GM19455 (cell line): ENCODE data around the gene WDR7.

Experiments
- ATAC-seq: cut with Tn5 transposase; IDR thresholded peaks from one replicate; pipeline ENCODE4 v1.9.1; 2021; ENCODE audit not compliant: unreplicated experiment

Gene WDR7

DNA sequence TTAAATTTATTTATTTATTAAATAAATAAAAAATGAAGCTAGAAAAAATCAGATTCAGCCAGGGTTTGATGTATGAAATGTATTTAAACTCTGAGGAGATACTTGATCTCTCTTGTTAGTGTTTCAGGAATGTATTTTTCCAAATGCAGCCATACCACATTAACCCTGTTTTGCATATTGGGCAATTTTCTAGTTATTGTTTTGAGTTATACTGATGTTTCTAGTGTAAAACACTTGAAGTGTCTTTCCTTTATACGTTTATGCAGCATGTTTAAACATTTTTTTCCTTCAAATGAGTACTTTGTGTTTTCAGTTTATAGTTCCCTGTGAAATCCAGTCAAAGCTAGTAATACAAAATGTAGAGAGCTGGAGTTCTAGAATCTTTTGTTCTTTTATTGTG lies 69.9 kb downstream of the WDR7 start:
- ATAC-seq, result no peak

DNA sequence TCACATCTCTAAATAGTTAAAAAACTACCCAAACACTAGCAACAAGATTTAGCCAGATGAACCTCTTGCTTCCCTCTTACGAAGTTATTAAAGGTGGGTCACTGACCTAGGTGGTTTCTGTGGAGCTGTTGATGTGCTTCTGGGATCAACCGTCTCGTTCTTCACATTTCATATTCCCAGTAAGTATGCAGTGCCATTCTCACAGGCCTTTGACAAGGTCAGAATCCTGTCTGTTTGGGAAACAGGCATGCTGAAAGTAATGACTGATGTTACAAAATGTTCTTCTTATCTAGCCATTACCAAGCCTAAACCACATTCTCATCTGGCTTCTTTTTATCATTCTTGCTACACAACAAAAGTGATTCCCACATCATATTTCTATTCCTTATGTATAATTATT lies 70.3 kb downstream of the WDR7 start:
- ATAC-seq, result no peak

DNA sequence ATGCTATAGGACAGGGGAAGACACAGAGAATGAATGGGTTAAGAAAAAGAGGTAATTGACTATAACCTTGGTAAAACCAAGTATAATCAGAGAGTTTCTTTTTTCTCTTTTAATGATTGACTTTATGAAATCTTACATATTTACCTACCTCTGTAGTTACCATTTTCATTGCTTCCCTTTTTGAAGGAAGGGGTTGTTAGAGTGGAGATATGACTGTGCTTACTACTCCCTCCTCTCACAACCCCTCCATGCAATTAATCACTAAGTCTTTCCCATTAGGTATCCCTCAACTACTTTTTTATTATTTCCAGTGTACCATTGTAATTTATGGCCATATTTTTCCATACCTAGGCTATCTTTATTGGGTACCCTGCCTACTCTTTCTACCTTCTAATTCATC lies 71.4 kb downstream of the WDR7 start:
- ATAC-seq, result no peak

DNA sequence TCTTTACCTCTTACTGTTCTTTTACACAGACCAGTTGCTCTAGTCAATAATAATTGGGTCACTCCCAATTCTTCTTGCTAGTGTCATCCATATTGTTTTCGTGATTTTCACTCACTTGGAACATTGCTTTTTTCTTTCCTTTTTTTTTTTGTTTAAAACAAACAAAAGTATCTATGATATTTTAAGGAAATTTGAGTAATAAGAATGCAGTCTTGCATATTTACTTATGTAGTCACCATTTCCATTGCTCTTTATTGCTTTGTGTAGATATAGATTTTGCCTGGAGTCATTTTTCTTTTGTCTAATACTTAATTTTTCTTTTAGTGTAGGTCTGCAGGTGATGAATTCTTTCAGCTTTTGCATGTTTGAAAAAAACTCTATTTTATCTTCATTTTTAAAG lies 71.9 kb downstream of the WDR7 start:
- no peak for ATAC-seq

DNA sequence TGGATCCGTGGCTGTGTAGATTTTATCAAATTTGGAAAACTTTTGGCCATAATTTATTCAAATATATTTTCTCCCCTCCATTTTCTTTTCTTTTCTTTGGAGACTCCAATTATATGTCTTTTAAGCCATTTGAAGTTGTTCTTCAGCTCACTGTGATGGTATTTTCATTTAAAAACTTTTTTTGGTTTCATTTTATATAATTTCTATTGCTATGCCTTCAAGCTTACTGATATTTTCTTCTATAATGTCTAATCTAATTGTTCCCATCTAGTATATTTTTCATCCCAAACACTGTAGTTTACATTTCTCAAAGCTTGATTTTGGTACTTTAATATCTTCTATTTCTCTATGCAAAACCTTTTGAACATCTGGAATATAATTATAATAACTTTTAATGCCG lies 72.5 kb downstream of the WDR7 start:
- no peak for ATAC-seq

DNA sequence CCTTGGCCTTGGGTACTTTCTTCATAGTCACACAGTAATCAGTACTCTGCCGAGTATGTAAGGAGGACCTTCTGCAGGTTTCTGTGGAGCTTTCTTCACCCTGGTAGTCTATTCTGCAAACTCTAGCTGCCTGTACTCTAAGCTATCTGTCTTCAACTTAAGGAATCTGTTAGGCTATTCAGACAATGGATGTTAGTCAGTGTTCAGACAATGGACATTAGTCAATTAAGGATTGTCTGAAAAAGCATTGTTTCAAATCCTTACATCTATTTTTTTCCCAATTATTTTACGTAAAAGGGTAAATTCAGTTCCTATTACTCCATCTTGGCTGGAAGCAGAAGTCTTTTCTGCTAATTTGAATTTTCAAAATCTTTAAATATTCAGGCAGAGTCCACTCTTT lies 75.7 kb downstream of the WDR7 start:
- ATAC-seq, result no peak

DNA sequence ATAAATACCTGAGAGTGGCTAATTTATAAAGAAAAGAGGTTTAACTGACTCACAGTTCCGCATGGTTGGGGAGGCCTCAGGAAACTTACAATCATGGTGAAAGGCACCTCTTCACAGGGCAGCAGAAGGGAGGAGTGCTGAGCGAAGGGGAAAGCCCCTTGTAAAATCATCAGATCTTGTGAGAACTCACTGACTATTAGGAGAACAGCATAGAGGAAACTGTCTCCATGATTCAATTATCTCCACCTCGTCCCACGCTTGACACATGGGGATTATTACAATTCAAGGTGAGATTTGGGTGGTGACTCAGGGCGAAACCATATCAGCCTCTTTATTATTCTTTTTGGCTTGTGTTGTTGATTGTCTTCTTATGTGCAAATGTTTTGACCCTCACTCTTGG lies 76.2 kb downstream of the WDR7 start:
- no peak for ATAC-seq

DNA sequence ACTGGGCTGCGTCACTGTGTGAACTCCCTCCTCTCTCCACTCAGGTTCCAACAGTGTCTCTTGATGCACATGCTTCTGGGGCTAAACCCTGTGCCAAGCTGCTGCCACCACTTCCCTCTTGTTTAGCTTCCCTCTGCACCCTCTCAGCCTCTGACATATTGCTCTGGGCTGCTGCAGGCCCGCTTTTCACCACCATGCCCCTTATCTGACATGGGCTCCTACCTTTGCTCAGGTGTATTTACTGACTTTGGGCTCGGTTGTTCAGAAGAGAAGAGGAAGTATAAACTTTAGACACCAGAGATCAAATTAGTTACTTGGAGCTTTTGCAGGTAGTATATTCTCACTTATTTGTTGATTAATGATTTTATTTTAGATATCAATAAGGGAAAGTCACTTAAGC lies 77.6 kb downstream of the WDR7 start:
- no peak for ATAC-seq

DNA sequence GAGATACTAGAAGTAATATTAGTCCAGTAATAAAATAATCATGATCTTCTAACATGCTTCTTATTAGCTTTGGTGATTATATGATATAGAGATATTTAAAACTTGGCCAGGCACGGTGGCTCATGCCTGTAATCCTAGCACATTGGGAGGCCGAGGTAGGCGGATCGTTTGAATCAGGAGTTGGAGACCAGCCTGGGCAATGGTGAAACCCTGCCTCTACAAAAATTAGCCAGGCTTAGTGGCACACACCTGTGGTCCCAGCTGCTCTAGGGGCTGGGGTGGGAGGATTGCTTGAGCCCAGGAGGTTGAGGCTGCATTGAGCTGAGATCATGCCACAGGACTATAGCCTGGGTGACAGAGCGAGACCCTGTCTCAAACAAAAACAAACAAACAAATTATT lies 87.0 kb downstream of the WDR7 start:
- ATAC-seq, result no peak

DNA sequence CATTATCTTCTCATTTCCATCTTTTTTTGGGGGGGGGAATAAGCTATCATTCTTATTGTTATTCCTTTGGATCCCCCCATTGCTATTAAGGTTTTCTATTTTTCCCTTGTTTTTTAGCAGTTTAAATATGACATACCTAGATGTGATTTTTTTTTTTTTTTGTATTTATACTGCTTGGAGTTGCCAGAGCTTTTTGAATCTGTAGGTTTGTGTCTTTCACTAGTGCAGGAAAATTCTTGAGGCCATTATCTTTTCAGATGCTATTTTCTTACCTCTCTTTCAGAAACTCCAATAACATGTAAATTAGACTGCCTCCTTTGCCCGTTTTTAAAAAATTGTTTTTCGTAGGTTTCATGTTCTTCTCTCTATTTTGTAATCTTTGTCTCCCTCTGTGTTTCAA lies 88.6 kb downstream of the WDR7 start:
- no peak for ATAC-seq

DNA sequence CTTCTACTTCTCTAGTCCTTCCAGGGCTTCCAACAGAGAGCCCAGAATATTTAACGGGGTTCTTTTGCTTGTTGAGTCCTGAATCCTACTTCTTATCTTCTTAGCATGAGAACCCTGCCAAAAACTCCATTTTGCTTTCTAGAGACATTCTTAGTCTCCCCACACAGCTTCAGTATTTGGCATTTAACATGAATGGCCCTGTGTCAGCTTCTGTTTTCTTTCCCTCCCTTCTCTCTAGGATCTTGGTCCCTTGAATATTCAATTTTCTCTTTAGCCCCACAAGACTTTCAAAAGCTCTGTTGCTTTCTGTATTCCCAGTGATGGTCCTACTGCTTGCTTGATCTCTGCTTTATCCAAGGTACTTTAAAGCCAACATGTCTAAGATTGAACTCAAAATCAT lies 89.5 kb downstream of the WDR7 start:
- no peak for ATAC-seq

DNA sequence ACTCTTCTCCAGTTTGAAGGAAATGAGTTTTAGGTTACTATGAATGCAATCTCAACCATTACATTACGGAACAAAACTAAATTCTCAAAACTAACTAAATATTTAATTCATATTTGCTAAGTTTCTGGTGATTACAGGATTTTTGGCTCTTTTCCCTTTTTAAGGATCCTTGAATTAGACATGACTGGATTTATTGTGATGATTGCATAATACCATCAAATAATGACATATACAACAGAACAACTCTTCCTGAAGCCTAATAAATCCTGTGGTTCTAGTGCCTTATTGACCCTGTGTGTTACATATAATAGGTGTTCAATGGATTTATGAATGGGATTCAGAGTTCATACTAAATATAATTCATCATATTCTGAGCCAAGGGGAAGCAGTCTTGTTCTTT lies 90.5 kb downstream of the WDR7 start:
- no peak for ATAC-seq

DNA sequence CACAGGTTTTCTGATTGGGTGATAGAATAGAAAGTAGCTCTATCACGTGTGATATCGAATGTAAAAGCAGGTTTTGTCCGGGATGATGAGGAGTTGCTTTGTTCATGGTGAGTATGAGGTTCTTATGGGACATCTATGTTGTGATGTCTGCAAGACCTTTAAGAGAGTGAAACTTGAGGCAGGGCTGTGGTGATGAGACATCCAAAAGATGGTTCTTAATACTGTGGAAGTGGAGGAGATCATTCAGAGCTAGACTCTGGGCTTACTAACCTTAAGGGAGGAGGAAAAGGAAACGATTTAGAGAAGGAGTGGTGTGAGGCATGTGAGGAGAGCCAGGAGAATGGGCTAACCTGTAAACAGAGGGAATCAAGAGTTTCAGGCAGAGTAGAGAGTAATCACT lies 92.0 kb downstream of the WDR7 start:
- ATAC-seq, result no peak

DNA sequence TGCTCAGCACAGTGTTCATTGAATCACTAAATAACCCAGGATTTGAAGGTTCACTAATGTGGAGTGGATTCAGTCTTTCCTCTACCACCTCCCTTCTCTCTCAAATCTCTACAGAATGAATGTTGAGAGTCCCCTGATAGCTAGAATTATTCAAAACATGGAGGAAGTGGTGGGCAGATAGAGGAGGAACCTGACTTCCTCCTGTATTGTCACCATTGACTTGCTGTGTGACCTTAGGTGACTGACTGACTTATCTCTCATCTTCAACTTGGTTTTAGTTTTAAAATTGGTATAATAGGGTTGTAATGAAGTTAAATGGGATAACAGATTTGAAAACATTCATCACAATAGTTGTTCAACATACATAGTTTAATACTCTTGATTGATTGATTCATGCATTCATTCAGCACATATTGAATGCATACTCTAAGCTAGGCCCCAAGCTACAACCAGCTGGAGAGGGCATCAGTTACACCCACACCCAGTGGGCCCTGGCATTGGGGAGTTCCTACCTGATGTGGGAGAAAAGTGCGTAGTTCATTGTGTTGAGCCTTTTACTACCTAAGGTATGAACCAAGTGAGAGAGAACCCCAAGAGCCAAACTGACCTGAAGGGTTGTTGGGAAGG lies 96.0 kb downstream of the WDR7 start:
- no peak for ATAC-seq

DNA sequence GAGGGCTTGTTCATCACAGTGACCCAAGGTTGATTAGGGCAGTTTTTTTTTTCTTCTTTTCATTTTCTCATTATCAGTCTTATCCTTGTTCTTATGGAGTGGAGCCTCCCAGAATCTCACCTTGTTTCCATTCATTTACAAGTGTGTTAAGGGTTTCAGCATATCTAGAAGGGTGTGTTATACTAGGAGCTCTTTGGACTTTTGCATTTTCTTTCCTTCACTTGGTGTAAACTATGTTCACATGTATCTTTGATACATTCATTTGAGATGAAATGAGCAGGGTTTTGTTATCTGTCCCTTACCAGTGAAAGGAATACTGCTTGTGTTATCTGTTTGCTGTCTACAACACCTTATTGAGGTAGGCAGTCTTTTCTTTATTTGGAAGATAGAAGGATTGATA lies 96.7 kb downstream of the WDR7 start:
- ATAC-seq, result no peak

DNA sequence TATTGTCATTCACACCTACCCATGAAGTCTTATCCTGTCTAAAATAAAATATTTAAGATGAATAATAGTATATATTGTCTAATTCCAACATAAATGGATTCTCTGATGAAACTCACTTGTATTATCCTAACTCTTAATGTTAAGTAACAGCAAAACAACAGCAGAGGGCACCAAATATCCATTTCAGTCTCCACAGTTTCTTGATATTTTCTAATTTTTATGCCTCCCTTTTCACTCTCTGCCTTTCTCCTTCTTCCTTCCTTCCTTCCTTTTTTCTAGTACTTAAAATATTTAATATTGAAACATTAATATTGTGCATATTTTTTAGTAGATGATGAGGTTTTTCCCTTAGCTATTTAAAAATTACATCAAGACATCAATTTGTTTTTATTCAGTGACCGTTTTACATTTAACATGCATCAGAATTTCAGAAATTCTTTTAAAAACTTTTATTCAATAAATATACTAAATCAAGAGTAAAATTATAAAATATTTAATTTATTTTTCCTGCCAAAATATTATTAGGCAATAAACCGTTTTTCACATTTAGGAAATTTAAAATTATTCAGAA lies 97.6 kb downstream of the WDR7 start:
- no peak for ATAC-seq

DNA sequence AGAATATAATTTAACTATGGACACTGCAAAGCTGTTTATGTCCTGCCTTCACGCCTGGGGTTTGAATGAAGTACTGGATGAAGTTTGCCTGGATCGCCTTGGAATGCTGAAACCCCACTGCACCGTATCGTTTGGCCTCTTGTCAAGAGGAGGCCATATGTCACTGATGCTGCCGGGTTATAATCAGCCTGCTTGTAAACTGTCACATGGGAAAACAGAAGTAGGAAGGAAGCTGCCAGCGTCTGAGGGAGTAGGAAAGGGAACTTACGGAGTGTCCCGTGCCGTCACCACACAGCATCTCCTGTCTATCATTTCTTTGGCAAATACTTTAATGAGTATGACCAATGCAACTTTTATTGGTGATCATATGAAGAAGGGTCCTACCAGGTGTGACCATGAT lies 105.8 kb downstream of the WDR7 start:
- no peak for ATAC-seq

DNA sequence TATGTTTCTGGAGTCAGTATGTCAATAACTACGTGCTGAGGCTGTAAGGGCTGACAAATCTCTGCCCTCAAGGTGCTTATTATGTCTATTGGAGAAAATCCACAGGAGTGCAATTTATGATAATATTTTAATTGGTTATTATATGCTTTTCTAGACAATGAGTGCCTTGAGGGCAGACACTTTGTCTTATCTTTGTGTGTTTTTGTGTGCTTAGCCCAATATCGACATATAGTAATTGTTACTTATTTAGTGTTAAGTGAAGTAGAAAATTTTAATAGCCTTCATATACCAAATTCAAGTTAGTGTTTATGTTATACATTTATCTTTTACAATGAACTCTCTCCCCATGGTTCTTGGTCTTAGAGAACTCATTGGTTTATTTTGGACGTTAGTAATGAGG lies 118.9 kb downstream of the WDR7 start:
- no peak for ATAC-seq

DNA sequence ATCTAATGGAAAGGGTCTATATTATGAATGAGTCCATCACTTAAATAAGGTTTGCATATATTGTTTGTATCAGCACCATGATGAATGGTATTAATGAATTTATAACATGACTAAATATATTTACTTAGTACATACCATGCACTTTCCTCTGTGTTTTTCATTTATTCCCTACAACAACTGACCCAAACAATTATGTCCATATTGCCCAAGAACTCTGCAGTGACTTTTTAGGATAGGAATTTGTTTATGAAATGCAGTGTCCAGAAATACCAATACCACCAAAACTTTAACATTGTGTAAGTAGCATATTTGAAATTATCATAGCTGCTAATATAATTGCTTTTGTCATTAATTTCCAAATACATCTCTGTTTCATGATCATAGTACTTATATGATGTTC lies 119.7 kb downstream of the WDR7 start:
- ATAC-seq, result no peak

DNA sequence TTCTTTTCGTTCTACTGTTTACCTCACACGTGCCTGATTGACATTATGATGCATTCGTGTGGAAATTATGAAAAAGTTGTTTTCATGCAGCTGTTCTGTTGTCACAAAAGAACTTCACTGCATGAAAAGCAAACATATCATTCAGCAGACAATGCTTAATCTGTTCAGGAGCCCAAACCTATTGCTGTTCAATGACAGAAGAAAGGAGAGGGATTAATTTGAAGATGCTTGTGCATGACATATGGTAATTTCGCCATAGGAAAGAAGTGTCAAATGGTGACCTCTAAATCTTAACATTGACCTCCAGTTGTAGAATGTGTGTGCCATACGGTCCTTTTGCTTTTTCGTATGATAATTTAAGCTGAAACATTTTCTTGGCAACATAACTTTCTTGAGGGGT lies 124.5 kb downstream of the WDR7 start:
- ATAC-seq, result no peak

DNA sequence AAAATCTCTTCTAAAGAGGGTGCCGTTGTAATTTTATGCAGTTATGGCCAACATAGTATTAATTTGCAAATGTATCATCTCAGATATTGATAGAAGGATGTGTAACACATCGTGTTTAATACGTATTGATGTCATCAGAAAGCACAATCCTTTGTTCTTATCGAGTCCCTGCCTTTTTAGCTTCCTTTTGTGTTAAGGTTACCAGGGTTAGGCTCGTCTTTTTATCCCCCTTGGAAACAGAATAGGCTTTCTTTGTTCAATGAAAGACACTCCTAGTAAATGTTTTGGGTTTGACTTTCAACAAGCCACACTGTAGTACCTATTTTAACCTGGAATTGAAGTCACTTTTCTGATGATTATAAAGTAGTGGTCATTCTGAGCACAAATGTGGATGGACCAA lies 136.2 kb downstream of the WDR7 start:
- ATAC-seq, result no peak

DNA sequence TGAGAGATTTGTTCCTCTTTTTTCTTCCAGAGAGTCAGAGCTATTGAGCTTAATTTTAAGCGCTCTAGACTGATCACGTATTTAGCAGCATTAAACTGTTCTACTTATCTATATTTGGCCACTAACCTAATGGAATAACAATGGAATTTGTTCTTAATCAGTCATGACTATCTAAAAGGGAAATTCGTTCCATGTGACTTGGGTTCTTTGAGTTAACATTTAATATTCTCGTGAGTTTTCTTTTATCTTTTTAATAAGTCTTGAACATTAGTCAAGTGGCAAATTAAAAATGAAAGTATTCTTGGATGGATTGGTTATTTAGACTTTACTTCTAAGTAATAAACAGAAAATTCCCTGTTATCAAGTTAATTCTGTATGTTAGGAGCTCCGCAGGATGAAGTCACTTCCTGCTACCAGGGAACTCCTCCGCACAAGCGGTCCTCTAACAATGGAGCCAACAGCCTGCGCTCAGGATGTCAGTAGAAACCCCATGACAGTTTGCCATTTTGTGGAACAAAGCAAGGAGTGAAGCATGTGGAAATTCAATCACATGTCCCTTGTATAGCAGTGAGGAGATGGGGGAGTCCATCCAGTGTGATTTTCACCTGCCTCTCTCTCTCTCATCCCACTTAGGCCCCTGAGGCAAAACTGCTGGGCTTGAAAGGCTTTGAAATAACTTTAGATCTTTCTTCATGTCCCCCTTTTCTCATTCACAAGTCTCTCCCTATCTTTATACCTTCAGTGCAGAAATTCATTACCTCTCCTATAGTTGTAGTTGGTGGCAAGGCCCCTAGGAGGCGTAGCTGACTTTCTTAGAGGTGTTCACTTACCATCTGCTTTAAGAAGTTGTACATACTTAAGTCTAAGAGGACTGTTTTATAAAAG lies 138.1 kb downstream of the WDR7 start:
- ATAC-seq, result no peak

DNA sequence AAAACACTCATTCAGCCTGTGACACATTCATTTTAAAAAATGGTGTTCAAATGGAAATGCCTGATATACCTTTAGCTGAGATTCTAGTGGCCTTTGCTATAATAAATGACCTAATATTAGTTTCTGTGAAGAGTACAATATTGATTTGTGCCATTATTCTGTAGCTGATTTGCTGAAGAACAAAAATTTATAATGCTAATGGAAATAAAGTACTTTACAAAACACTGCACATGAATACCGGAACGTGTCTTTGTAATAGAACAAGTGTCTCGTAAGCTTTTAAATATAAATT lies 138.7 kb downstream of the WDR7 start:
- ATAC-seq, result no peak
